Choroid plexus epithelial cell (primary cell): ENCODE data around the gene SLC7A8.

Source experiments
- DNase-seq: peaks from one replicate; pipeline ENCODE4 v3.0.0-alpha.2; 2010; ENCODE audit warnings: low read depth
- H3K4me3 ChIP-seq: 2 replicates; pipeline ENCODE4 v1.5.1; 2011; ENCODE audit warnings: low read depth, mild to moderate bottlenecking, control low read depth, low read length, moderate library complexity
- CTCF ChIP-seq: conservative IDR thresholded peaks from 2 replicates; pipeline ENCODE4 v1.5.1; 2011; ENCODE audit warnings: low read depth, mild to moderate bottlenecking, control low read depth, inconsistent platforms, low read length, moderate library complexity

SLC7A8 gene

GRCh38 chr14:23119363-23120327 is 63.8 kb downstream of the SLC7A8 start:
- no peak for DNase-seq
- no peak for TF ChIP-seq CTCF
- no peak overlapping the region for H3K4me3 ChIP-seq

GRCh38 chr14:23118506-23119362 is 64.7 kb downstream of the SLC7A8 start, which contains the start of gene CEBPE:
CEBPE (minus strand) TSS chr14:23119255; CDS start chr14:23119091, 164 bp downstream.
- H3K4me3 ChIP-seq: no peak within 1 kb of the TSS
- DNase-seq: no peak
- TF ChIP-seq CTCF: no peak

- DNase-seq: no peak
- no peak for TF ChIP-seq CTCF
- no peak overlapping the region for H3K4me3 ChIP-seq
Measured at GRCh38 chr14:23117371-23118020, 66.0 kb downstream of the SLC7A8 start.

GRCh38 chr14:23115918-23116317 is 67.5 kb downstream of the SLC7A8 start:
- no peak for DNase-seq
- TF ChIP-seq CTCF: no peak
- no peak overlapping the region for H3K4me3 ChIP-seq

GRCh38 chr14:23115039-23115731 is 68.3 kb downstream of the SLC7A8 start:
- no peak overlapping the region for H3K4me3 ChIP-seq
- no peak for TF ChIP-seq CTCF
- DNase-seq: peak; percentile 93

DNA sequence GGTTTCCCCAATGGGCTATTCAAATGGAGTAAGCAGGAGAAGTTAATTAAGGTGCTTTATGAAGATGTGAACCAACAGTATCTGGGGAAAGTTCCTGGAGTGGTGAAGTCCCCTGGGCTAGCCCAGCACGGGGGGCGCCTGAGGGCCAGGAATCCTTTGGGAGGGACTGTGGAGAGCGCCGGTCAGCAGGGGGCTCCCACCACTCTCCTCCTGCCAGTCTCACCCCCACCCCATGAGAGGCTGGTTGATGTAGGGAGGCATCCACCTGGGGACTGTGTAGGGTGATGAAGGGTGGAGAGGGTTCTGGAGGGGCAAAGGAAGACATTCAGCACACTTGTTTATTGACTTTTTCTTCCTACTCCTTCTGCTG is 68.8 kb downstream of the SLC7A8 start:
- no peak overlapping the region for H3K4me3 ChIP-seq
- DNase-seq: no peak
- no peak for TF ChIP-seq CTCF
